Stimulated activated CD8-positive, alpha-beta memory T cell treated with anti-CD3 and anti-CD28 coated beads, Interleukin-15, amount 100 ng/mL, for 4 hours (primary cell): ENCODE data around the gene CLEC16A.
"Not testable (repeated sequence)": the region's sequence is repeated elsewhere in the genome, so short reads cannot be mapped to it uniquely, and the experiment has no call there.

Source experiments
- DNase-seq, 2 donors: peaks; one replicate each; pipeline ENCODE4 v3.0.0-alpha.2; 2020; ENCODE audit warnings: low read depth in 2 of 2

The CLEC16A gene

DNA sequence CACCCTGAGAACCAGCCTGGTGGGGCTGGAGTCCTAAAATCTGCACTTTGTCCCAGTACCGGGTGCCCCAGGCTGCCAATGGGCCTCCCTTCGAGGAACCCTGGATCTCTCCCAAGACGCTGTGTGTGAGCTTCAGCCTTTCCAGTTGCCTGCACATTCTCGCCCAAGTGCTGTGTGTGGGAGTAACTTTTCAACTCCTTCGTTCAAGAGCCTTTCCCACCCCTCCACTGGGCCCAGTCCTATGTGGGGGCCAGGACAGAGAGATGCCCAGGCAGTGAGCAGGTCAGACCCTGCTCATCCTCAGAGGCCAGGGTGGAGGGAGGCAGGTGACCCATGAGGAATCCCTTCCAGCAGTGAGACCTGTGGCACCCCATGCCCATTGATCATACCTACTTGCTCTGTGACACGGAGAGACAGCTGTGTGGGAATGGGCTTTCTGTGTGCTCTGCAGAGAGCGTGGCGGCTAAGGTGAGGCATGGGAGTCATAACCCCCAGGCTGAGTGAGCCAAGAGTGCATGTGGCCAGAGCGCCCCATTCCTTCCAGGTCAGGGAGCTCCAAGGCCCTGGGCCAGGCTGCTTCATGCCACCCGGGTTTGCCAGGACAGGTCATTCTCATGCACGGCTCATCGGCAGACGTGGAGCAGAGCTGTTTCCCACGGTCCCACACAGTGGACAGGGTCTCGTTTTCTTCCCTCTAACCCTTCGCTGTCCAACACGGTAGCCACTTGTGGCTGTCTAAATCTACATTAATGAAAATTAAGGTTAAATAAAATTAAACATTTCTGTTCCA, 154.4 kb downstream of the CLEC16A start:
- DNase-seq: no peak

DNA sequence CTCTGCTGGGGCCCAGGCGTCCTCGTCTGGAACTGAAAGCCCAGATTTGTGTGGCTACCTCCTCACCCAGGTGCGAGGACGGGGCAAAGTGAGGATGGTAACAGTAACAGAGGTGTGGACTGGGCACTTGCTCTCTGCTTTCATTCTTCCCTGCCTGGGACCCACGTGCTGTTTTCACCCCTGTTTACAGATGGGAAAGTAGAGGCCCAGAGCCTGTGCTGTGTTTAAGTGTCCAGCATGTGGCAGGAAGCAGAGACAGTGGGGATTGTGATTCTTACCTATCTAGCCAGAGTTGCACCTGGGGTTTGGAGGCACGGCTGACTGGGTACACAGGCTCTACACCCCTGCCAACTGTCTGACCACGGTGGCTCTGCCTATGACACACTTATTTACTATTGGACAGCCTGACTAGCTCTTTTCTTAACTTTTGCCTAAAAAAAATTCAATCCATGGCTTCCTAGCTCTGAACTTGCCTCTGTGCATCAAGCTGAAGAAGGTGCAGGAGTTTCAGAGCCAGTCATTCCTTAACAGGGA, 155.4 kb downstream of the CLEC16A start:
- no peak for DNase-seq

DNA sequence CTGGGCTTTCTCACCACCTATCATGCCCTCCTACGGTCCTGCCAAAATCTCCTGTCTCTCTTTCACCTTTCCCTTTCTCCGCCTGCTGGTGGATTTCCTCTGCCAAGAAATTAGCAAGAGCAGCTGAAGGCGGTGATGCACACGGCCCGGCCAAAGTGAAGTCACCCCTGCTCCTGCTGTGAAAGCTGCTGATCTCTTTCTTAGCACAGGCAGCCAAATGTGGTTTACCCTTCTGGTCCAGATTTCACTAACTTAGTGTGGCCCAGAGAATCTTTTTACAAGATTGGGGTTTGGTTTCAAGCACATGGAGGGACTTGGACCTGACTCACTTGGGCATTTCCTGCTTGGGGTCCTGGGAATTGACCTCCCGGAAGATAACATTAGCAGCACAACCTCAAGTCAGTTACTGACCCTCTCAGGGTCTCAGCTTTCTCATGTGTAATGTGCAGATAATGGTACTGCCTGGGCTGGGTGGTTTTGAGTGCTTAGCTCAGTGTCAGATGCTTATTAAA, 155.9 kb downstream of the CLEC16A start:
- no peak for DNase-seq

DNA sequence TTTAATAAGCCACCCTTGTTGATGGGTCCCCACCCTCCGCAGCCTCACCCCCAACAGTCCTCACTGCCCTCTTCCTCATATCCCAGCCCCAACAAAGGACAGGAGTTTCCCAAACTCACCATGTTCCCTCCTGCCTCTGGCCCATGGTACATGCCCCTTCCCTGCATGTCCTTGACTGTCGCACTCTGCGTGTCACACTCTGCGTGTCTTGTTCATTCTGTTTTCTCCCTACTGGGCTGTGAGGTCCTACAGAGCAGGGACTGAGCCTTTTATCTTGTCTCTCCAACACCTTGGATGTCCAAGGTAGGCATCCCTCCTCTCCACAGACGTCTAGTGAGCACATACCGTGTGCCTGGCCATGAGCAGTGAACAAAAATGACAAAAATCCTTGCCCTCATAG, 156.9 kb downstream of the CLEC16A start:
- DNase-seq: no peak

DNA sequence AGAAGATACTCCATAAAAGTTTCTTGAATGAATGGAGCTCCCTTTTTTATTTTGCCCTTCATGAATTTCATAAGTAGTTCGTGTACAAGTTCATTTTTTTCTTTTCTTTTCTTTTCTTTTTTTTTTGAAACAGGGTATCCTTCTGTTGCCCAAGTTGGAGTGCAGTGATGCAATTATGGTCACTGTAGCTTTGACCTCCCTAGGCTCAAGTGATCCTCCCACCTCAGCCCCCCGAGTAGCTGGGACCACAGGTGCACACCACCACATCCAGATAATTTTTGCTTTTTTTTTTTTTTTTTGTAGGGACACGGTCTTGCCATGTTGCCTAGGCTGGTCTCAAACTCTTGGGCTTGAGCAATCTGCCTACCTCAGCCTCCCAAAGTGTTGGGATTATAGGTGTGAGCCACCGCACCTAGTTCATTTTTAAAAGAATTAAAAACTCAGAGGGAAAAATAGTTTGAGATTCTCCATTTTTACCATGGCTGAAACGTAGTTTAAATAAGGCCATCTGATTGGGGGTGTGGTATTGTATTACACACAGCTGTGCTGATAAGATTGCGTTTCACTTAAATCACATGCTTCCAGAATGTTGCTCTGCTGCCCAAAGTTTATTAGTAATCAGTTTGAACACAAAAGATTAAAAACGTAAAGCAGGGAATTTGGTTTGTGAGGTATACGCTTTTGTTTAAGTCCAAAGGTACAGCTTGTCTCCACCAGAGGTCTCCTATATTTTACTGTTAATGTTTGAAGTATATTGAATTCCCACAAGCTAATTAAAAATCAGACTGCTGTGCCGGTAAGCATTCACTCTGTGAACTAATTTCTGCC, 157.5 kb downstream of the CLEC16A start:
- no peak for DNase-seq

DNA sequence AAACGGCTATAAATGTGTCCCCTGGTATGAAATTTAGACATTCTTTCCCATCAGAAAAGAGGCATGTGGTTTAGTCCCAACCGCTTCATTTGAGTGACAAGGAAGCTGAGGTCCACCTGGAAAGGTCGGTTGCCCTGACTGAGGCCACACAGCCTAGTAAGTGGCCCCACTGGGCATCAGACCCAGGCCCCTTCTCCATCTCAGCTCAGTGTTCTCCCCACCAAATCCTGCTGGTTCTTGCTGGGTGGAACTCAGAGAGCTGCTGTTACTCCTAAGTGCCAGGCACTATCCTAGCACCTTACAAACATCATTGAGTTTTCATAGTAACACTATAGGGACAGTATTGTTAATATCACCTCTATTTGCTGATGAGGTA, 158.1 kb downstream of the CLEC16A start:
- DNase-seq: no peak

DNA sequence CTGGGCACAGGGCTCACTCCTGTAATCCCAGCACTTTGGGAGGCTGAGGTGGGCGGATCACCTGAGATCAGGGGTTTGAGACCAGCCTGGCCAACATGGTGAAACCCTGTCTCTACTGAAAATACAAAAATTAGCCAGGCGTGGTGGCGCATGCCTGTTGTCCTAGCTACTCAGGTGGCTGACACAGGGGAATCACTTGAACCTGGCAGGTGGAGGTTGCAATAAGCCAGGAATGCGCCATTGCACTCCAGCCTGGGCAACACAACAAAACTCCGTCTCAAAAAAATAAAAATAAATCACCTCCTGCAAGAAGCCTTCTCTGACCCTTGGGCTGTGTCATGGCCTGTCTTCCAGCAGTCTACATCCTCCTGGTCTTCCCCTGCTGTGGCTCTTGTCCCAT, 158.9 kb downstream of the CLEC16A start:
- DNase-seq: not testable (repeated sequence)

DNA sequence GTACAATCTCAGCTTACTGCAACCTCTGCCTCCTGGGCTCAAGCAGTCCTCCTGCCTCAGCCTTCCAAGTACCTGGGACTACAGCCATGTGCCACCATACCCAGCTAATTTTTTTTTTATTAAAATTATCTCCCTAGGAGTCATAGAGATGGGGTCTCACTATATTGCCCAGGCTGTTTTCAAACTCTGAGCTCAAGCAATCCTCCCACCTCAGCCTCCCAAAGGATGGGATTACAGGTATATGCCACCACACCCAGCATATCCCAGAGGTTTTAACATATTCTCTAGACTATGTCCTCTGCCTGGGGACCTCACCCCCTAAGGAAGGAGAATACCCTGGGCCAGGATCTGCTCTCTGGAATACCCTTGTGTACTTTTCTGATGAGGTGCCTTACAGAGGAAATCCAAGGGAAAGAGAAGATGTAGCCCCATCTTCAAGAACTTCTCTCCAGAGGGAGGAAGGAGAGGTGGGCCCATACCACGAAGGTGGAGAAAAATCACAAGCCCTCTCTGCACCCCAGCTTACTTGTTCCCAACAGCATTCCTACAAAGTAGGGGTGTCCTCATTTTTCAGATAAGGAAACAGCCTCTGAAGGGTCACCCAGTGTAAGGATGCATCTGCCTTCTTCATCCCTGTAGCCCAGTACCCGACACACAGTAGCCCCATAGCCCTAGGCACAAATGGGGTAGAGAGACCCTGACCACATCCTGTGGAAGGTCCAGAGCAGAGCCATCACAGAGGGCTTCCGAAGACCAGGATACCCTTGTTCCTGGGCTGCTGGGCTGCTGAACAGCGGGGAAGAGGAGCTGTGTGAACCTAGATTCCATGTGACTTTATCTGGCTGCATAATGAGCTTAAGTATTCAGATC, 160.0 kb downstream of the CLEC16A start:
- DNase-seq: no peak

DNA sequence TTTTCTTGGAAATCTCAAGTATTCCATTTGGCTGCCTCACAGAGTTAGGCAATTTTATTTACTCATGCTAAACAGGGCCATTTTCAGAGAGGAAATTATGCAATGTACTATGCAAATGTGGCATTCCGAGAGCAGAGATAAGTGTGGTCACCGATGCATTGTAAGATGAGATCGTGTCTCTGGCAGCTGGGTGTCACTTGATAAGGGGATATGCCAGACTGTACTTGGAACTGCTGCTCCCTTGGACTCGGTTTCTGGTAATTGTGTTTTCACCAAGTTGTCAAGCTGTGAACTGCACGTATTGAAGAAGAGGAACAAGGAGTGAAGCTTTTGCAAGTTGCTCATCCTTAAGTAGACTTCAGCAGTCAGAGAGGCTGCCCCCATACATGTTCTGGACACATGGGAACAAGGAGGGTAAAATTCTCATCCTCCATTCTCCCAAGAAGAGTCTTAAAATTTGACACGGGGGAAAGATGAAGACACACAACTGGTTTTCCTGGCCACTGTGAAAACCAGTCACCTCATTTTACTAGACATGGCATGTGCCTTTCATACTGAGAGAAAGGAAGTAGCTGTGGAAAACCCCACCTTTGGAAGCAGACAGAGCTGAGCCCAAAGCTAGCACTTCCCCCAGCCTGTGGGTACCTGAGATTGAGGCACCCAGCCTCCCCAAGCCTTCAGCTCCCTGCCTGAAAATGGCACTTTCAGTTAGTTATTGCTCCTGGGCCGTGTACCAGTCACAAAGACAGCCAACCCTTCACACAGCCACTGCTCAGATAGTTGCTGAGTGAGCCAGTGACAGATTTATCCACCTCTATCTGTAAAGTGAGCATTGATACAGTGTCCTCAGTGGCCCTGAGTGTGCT, 160.9 kb downstream of the CLEC16A start:
- DNase-seq: no peak

DNA sequence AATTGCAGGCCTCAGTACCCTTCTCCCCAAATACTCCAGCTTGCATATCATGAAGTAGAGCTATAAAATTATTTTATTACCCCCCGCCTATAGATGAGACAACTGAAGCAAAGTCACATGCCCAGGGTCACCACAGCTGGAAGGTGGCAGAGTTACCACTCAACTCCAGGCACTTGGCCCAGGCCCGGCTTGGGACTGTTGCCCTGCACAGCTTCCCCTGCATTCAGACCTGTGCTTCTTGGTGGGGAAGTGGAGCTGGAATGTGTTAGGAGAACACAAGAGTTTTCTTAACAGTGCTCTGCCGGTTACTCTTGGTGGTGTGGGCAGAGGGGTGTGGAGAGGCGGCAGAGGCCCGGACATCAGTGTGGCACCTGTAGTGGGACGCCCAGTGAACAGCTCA, 162.4 kb downstream of the CLEC16A start:
- no peak for DNase-seq

DNA sequence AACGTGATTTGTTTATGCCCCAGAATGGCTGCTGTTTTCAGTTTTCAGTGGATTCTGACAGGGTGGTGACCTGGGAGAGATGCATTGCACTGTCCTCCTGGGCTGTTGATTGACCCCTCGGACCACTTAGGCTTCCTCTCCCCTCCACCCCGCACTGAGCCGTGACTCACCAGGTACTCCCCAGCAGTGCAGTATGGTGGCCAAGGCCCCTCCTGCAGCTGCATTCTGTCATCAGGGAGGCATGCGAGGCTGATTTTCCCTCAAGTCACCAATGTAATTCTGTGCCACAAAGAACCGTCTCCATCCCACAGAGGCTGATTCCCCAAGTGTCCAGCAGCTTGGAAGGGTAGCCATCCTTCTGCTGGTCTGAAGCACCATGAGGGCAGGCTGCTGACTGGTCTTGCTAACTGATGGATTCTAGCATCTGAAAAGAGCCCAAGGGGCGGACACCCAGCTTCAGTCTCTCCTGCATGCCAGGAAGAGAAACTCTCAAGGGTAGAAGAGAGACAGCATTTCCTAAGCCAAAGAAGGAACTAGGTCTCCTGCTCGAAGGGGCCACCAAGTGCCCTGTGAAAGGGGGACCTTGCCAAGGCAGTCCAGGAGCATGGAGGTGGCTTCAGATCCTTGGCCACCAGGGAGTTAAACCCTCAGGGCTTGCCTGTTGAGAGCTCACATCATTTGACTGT, 163.6 kb downstream of the CLEC16A start:
- no peak for DNase-seq

DNA sequence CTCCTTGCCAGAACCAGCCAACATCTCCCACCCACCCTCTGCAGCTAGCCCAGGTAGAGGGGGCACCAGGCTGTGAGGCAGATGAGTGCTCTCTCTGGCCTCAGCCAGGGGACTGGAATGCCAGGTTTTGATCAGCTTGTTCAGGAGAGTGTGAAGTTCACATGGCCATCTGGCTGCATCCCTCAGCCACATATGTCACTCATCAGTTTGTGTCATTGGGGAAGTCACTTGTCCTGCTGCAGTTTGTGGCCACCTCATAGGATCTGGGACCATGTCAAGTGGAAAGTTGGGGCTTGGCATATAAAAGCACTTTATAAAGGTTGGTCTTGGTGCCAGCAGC, 164.1 kb downstream of the CLEC16A start:
- no peak for DNase-seq

DNA sequence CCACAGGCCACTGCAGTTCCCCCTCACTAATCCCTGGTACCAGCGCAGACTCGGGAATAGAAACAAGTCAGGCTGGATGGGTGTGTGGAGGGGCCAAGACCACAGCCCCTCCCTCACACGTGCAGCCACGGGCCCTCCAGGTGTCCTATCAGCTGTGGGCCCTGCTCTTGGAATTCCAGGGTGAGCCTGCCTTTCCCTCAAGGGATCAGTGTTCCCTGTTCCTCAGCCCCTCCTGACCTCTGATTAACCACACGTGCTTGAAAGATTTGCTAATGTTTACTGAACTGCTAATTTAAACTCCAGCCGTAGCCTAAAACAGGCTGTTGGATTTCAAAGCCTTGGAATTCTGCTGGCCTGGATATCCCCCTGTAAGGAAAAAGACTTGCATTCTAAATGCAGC, 165.2 kb downstream of the CLEC16A start:
- DNase-seq: no peak

DNA sequence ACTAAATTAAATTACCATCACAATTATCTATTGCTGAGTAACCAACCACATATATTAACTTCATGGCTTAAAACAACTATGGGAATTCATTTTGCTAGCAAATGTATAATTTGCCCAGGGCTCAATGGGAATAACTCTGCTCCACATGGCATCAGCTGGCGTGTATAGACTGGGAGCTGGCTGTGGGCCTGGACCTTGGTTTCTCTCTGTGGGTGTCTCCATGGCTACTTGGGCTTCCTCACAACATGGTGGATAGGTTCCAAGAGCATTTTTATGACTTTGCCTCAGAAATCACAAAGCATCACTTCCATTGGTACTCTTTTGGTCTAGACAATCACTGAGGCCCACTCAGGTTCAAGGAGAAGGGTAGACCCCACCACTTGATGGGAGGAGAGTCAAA, 166.8 kb downstream of the CLEC16A start:
- DNase-seq: no peak

DNA sequence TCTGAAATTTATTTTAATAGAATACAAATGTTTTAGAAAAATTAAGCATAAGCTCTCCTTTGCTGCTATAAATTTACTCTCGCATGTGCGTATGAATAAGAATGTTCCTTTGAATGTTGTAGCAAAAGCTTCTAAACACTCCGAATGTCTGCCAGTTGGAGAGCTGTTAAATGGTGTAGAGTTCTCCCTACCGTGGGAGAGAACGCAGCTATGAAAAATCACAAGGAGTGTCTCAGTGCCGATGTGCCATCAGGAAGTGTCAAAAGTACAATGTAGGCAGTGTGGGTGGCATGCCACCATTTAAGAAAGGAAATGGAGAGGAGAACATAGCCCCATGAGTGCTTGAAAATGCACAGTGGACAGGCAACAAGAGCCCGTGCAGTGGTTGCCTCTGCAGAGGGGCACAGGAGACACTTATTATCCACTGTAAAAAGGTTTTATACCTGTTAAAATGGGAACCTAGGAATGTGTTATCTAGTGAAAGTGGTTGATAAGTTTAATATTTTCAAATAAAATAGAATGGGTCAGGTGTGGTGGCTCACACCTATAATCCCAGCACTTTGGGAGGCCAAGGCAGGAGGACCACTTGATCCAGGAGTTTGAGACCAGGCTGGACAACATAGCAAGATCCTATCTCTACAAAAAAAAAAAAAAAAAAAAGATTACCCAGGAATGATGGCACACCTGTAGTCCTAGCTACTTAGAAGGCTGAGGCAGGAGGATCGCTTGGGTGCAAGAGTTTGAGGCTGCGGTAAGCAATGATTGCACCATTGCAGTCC, 167.7 kb downstream of the CLEC16A start:
- no peak for DNase-seq

DNA sequence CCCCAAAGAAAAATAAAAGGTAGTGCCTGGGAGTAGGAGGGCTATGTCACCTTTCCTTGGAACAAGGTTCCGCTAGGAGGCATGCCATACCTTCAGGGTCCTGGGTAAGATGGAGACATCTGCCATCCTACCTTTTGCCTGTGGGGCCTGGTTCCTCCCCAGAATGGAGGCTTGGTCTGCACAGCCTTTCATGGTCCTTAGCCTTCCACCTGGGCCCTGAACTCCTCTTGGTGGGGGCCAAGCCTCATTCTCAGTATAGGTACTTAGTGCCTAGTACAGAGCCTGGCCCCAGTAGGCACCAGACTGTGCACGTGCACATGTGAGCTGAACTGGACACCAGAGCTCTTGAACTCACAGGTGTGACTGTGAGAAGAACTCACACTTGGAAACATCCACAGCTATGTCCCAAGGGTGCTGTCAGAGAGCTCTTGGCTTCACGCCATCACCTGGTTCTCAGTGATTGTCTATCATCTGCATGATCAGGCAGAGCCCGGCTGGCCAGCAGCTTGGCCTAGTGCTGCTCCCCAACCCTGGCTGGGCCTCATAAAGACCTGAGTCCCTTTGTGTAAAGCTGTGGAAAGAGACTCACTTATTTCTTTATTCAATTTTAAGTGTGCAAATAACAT, 168.5 kb downstream of the CLEC16A start:
- no peak for DNase-seq

DNA sequence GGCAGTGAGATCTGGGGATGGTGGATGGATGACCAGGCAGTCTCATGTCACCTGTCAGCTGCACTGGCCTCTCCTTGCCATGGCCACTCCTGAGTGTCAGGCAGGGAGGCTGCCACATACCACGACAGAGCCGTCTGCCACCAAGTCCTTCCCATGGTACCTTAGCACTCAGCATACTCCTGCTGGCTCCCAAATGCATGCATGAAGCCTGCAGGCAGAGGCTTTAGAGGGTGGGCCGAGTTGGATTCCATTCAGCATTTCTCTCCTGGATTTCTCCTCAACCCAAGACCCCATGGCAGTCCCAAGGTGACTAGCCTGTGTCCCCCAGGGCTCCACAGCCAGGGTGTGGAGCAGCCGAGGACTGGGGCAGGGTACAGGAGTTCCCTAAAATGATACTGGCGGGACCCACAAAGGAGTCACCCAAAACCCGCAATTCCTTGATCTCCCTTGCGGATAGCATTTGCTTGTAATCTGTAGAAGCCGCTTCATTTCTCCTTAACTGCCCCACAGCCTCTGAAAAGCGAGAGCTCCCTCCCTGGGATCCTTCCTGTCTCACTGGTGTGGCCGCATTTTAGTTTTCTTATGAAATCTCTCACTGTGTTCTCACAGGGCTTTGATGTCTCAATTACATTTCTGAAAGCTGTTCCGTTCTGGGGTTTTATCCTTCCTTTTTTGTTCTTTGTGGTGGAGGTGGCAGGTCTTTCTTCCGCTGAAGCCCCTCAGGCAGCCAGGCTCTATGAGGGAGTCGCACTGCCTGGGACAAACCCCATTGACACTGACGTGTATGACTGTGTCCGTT, 170.2 kb downstream of the CLEC16A start:
- no peak for DNase-seq

DNA sequence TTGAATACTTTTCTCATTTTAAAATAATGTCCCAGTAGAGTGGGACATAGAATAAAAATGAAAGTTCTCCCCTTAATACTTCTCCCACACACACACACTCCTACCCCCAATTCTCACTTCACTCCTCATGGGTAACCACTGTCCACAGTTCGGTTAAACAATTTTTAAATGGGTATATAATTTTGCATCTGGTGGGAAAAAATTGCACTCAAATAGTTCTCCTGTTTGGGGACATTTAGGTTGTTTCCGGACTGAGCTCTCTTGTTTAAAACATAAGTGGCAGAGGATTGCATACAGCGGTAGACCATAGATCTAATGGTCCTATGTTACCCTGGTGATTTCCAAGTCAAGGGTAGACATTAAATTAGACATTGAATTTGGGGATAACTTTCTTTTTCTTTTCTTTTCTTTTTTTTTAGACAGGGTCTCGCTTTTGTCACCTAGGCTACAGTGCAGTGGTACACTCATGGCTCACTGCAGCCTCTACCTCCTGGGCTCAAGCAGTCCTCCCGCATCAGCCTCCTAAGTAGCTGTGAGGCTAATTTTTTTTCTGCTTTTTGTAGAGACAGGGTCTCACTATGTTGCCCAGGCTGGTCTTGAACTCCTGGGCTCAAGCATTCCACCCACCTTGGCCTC, 173.3 kb downstream of the CLEC16A start:
- no peak for DNase-seq
